ENCODE measurements around the gene SLC34A3.

GRCh38 chr9:137187386-137187785 is 43.3 kb upstream of the SLC34A3 start:
- TF ChIP-seq POLR2A (IDR thresholded peaks at IDR 0.05; ENCODE audit: low read depth, low read length) (no peak), EZH2 (IDR thresholded peaks at IDR 0.05; ENCODE audit: borderline replicate concordance, low read depth, low read length, severe bottlenecking) (no peak)
